ENCODE measurements around the gene SLC25A22. TPM values are rescaled to one million over a fixed set of nuclear protein-coding genes. Genes with fewer than 3 reads are reported as not detected.

The SLC25A22 gene
- 26.9 and 46.8 TPM in 2 replicates for total RNA-seq

DNA sequence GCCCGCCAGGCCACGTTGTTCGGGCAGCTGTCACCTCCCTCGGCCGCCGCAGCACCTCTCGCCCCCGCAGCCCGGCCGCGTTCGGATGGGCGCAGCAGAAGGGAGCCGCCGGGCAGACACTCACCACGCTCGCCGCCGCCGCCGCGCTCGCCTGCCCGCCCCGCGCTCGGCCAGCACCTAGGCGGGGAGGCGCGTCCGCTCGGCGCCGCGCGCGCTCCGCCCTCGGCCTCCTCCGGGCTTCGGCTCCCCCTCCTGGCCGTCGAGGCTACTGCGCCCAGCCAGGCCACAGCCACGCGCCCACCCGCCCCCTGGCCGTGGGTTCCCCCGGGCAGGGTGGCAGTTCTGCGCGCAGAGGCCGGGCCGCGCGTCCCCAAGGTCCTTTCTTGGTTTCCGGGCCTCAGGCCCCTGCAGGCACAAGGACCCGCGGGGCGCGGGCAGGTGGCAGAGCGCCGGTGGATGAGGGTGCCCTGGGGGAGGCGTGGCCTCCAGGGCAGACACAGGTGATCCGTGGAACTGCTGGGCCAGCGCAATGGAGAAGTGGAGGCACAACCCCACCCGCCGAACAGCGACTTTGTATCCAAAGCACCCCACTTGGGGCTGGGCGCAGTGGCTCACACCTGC is at the start of gene SLC25A22:
TSS of gene SLC25A22 (minus strand) at position 189 of the 621 bp plus-strand sequence. CDS start 3,275 bp downstream, outside the sequence.

GRCh38 chr11:842370-843002 is 44.4 kb upstream of the SLC25A22 start, which contains the start of the genes POLR2L and TSPAN4:
Gene POLR2L, minus strand, starts transcription at chr11:842529. Its CDS starts 21 bp downstream, at chr11:842508.
Gene TSPAN4, plus strand, starts transcription at chr11:842852. Its CDS starts 7,453 bp downstream, at chr11:850305.

DNA sequence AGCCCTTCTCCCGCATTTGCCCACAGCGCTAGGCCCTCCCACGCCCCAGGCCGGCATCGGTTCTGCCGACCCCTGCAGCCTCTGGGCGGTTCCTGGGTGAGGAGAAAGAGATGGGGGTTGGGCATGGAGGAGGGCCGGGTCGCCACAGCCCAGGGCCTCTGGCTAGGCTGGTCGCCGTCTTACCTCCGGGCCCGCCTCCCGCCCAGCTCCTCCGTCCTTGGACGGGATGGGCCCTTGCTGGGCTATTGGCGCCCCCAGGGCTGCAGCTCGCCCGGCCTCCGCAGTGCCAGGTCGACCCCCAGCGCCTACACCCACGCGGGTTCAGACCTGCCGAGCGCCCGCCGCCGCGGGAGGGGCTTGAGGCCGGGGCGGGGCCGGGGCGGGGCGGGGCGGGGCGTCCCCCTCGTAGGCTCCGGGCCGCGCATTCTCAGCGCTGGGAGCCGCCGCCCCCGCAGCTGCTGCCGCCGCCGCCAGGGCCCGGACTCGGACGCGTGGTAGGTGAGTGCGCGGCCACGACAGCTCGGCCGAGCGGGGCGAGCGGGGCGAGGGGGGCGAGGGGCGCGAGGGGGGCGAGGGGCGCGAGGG is 34.5 kb upstream of the SLC25A22 start, which contains the start of gene CD151:
TSS of gene CD151 (plus strand) at position 424 of the 585 bp plus-strand sequence. CDS start 3,118 bp downstream, outside the sequence.

GRCh38 chr11:827897-828192 is 29.8 kb upstream of the SLC25A22 start, which contains the start of gene CRACR2B:
Gene CRACR2B, plus strand, starts transcription at chr11:827919. Its CDS starts 689 bp downstream, at chr11:828608.

DNA sequence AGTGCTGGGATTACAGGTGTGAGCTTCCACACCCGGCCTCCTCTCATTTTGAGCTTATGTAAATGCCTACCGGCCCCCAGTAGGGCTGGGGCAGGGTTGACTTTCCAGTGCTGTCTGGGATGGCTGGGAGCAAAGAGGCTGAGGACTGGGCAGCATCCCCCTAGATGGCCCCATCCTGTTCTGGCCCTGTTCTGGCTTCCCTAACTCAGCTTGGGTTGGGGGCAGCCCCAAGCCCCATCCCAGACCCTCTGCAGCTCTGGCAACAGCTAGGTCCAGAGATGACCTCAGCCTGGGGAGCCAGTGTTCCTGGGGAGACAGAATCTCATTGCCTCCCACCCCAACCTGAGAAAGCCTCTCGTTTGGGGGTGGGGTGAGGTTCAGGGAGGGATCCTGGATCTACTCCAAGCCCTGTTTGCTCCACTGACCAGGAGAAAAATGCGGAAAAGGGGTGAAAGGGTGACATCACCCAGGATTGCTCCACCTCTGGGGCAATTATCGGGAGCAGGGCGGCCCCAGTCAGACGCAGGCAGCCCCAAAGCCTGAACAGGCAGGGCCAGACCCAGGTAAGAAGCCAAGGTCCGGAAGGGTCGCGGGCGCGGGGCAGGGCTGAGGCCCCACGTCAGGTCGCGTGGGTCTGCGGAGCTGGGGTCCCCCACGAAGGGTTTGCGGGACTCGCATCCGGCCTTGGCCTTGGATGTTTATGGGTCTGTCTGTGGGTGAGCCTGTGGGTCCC is 20.5 kb upstream of the SLC25A22 start, which contains the start of gene PNPLA2:
TSS of gene PNPLA2 (plus strand) at position 519 of the 733 bp plus-strand sequence. CDS start 805 bp downstream, outside the sequence.

DNA sequence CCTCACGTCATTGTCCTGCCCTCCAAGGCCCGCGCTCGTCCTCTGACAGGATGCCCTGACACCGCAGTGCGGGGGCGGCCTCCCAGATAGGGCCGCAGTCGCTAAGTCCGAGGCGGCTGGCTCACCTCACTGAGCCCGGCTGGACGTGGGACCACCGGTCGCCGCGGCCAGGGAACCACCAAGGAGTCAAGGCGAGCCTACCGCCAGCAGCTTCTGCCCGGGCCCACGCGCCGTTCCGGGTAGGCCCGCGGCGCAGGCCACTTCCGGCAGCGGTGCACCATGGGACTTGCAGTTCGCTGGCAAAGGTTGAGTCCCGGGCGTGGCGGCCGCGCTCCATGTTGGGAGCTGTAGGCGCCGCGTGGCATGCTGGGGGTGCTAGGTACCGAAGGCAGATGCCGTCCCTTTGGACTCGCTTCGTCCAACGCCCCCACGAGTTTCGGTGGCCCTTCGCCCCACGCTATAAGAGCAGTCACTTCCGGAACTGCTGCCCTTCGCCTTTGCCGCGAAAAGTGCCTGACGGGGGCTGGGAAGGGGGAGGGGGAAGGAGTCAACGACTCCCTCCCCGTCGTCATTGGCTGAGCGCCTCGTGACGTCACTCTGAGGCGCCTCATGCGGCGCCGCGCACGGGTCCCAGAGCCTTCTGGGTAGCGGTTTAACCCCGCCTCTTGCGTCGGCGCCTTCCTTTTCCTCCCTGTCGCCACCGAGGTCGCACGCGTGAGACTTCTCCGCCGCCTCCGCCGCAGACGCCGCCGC is 11.4 kb upstream of the SLC25A22 start, which contains the start of gene RPLP2:
TSS of gene RPLP2 (plus strand) at position 681 of the 753 bp plus-strand sequence. CDS start 268 bp downstream, outside the sequence.

DNA sequence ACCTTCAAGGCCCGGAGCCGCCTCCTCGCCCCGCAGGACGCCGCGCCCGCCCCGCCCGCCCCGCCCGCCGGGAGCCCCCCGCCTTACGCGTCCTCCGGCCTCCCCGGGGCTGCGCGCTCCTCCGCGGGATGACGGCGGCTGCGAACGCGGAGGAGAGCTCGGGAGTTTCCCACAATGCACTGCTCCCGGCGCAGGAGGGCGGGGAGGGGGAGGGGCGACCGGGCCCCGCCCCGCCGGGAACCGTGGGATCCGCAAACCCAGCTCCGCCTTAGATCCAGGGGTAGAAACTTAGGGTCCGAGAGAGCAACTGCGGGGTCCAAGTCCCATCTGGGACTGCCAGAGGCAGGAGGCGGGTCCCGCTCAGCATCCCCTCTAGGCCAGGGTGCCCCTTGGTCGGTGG is 8.1 kb downstream of the SLC25A22 start, which contains the start of gene CEND1:
TSS of gene CEND1 (minus strand) at position 148 of the 400 bp plus-strand sequence. CDS start 1,514 bp downstream, outside the sequence.

GRCh38 chr11:777288-778255 is 20.5 kb downstream of the SLC25A22 start, which contains the start of gene GATD1:
Gene GATD1, minus strand, starts transcription at chr11:777487. Its CDS starts 25 bp downstream, at chr11:777462.

DNA sequence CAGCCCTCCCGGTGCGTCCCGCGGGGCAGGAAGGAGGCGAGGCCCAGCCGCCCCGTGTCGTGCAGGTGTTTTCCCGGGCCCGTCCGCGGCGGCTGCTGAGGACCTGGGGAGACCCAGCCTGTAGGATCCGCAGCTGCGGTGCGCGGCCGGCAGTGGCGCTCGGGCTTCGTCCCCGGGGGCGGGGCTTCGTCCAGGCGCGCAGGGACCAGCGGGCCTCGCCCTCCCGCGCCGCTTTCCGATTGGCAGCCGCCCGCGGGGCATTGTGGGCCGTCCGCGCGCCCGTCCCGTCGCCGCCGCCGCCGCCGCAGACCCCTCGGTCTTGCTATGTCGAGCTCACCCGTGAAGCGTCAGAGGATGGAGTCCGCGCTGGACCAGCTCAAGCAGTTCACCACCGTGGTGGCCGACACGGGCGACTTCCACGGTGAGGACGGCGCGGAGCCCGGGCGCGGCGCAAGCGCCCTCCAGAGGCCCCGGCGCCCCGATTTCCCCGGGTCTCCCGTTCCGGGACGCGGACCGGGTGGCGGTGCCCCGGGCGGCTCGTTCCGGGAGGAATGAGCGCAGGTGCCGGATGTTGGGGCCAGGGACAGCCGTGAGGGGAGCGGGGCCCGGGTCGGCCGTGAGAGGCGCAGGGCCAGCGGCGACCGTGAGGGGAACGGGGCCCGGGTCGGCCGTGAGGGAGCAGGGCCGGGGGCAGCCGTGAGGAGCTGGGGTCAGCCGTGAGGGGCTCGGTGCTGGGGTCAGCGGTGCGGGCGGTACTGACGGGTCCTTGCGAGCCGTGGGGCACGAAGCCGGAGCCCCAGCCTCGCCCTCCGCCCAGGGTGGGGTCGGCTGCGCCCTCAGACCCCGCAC is 50.7 kb downstream of the SLC25A22 start, which contains the start of gene TALDO1:
TSS of gene TALDO1 (plus strand) at position 307 of the 849 bp plus-strand sequence. CDS start at position 325, 18 bp downstream.

Other genes with a start within 250 kb of the SLC25A22 start
- gene LMNTD2, start 237.5 kb downstream of the SLC25A22 start, total RNA-seq, result 0.81 and 3.1 TPM in 2 replicates
- gene RASSF7, start 237.3 kb downstream of the SLC25A22 start, total RNA-seq, result 8.3 and 11.3 TPM in 2 replicates
- 13.0 and 17.2 TPM in 2 replicates for gene PHRF1, start 221.8 kb downstream of the SLC25A22 start, total RNA-seq
- gene IRF7, start 182.3 kb downstream of the SLC25A22 start, total RNA-seq, result 20.4 and 34.1 TPM in 2 replicates
- not detected in 2 replicates for gene CDHR5, start 173.3 kb downstream of the SLC25A22 start, total RNA-seq
- gene SCT, start 171.1 kb downstream of the SLC25A22 start, total RNA-seq, result not detected in 2 replicates
- gene DRD4, start 161.0 kb downstream of the SLC25A22 start, total RNA-seq, result not detected in 2 replicates
- gene DEAF1, start 103.1 kb downstream of the SLC25A22 start, total RNA-seq, result 25.1 and 28.2 TPM in 2 replicates
- gene TMEM80, start 102.5 kb downstream of the SLC25A22 start, total RNA-seq, result 16.6 and 29.0 TPM in 2 replicates
- gene EPS8L2, start 92.0 kb downstream of the SLC25A22 start, total RNA-seq, result 11.7 and 14.1 TPM in 2 replicates
- gene TALDO1, start 50.8 kb downstream of the SLC25A22 start, total RNA-seq, result 167 and 182 TPM in 2 replicates
- gene GATD1, start 20.8 kb downstream of the SLC25A22 start, total RNA-seq, result 39.0 and 42.3 TPM in 2 replicates
- gene CEND1, start 8.2 kb downstream of the SLC25A22 start, total RNA-seq, result 0.97 and 2.2 TPM in 2 replicates
- gene PIDD1, start 7.0 kb upstream of the SLC25A22 start, total RNA-seq, result 5.2 and 7.2 TPM in 2 replicates
- 498 and 553 TPM in 2 replicates for gene RPLP2, start 11.7 kb upstream of the SLC25A22 start, total RNA-seq
- 27.1 and 29.4 TPM in 2 replicates for gene PNPLA2, start 20.6 kb upstream of the SLC25A22 start, total RNA-seq
- gene CRACR2B, start 29.6 kb upstream of the SLC25A22 start, total RNA-seq, result 0.32 and 0.72 TPM in 2 replicates
- gene CD151, start 34.7 kb upstream of the SLC25A22 start, total RNA-seq, result 654 and 667 TPM in 2 replicates
- gene POLR2L, start 44.2 kb upstream of the SLC25A22 start, total RNA-seq, result 209 and 229 TPM in 2 replicates
- gene TSPAN4, start 44.6 kb upstream of the SLC25A22 start, total RNA-seq, result 281 and 292 TPM in 2 replicates
- gene CHID1, start 112.5 kb upstream of the SLC25A22 start, total RNA-seq, result 93.6 and 228 TPM in 2 replicates
- 49.2 and 63.0 TPM in 2 replicates for gene AP2A2, start 127.6 kb upstream of the SLC25A22 start, total RNA-seq
- not detected in 2 replicates for gene MUC6, start 238.4 kb upstream of the SLC25A22 start, total RNA-seq

Data from cardiac atrium fibroblast (primary cell).